SU-DHL-6 (cell line): ENCODE results near the gene CENPX.

Experiments used
- H2AFZ ChIP-seq: fragments of 200-600 bp; sonication (generic); 2 replicates; pipeline ENCODE4 v1.6.1; 2014; ENCODE audit warnings: low read depth, mild to moderate bottlenecking, moderate library complexity, mixed read lengths, antibody characterized with exemption, low read length; ENCODE audit not compliant: severe bottlenecking
- H3F3A ChIP-seq: fragments of 200-600 bp; shearing (Covaris generic); 2 replicates; pipeline ENCODE4 v1.6.0; 2016; ENCODE audit warnings: antibody characterized with exemption, mild to moderate bottlenecking; ENCODE audit not compliant: insufficient read depth
- H3K27ac ChIP-seq: fragments of 200-600 bp; sonication (generic); 2 replicates; pipeline ENCODE4 v1.5.1; 2016; ENCODE audit warnings: low read depth, mild to moderate bottlenecking, low read length, moderate library complexity, mixed read lengths
- H3K27me3 ChIP-seq: fragments of 200-600 bp; sonication (generic), shearing (Covaris generic); 2 replicates; pipeline ENCODE4 v1.6.0; 2014; ENCODE audit warnings: mild to moderate bottlenecking, low read length
- H3K36me3 ChIP-seq: fragments of 200-600 bp; sonication (generic); 2 replicates; pipeline ENCODE4 v1.6.1; 2014; ENCODE audit warnings: mild to moderate bottlenecking, low read length, mixed read lengths
- H3K4me2 ChIP-seq: fragments of 300-600, 200-600 bp; shearing (Covaris generic), sonication (generic); 2 replicates; pipeline ENCODE4 v1.6.0; 2014; ENCODE audit warnings: low read length, low read depth, mild to moderate bottlenecking; ENCODE audit not compliant: poor library complexity, severe bottlenecking
- H3K4me3 ChIP-seq: fragments of 200-600 bp; sonication (generic); 2 replicates; pipeline ENCODE4 v1.5.1; 2014; ENCODE audit warnings: antibody characterized with exemption, low read length, mild to moderate bottlenecking, mixed read lengths; ENCODE audit not compliant: insufficient read depth, poor library complexity, severe bottlenecking
- H3K79me2 ChIP-seq: fragments of 200-600 bp; sonication (generic); 2 replicates; pipeline ENCODE4 v1.6.1; 2014; ENCODE audit warnings: mild to moderate bottlenecking, low read length, moderate library complexity; ENCODE audit not compliant: insufficient read depth
- H3K9ac ChIP-seq: fragments of 200-600 bp; sonication (generic); 2 replicates; pipeline ENCODE4 v1.7.0; 2014; ENCODE audit warnings: mild to moderate bottlenecking, low read length
- H3K9me2 ChIP-seq: fragments of 200-600 bp; sonication (generic); replicated peaks from 2 replicates; pipeline ENCODE4 v1.6.1; 2014; ENCODE audit warnings: low read length; ENCODE audit not compliant: insufficient read depth
- H3K9me3 ChIP-seq: fragments of 200-600 bp; sonication (generic); 2 replicates; pipeline ENCODE4 v1.6.1; 2014; ENCODE audit warnings: low read length, mixed read lengths; ENCODE audit not compliant: insufficient read depth
- H4K20me1 ChIP-seq: fragments of 200-600 bp; sonication (generic); 2 replicates; pipeline ENCODE4 v1.6.1; 2014; ENCODE audit warnings: low read depth, mild to moderate bottlenecking, antibody characterized with exemption, low read length, moderate library complexity, mixed read lengths
- CTCF ChIP-seq: fragments of 200-600 bp; sonication (generic); IDR thresholded peaks from one replicate; pipeline ENCODE4 v1.5.1; 2017; ENCODE audit warnings: antibody characterized with exemption, mild to moderate bottlenecking, low read length, moderate library complexity; ENCODE audit not compliant: insufficient read depth, poor library complexity, severe bottlenecking
- EZH2phosphoT487 ChIP-seq: fragments of 200-600 bp; sonication (generic), shearing (Covaris generic); conservative IDR thresholded peaks from 2 replicates; pipeline ENCODE4 v1.6.1; 2018; ENCODE audit warnings: mild to moderate bottlenecking, antibody characterized with exemption, low read length, moderate library complexity, mixed read lengths

The CENPX gene

GRCh38 chr17:82034371-82035011, 11.8 kb upstream of the CENPX start:
- H3K36me3 ChIP-seq = no peaks in the 10 kb centered on the region
- no peak overlapping the region for H3K9ac ChIP-seq
- H3K4me2 ChIP-seq = no peak overlapping the region
- H3K9me2 ChIP-seq = no peaks in the 10 kb centered on the region
- no peak overlapping the region for H3K27ac ChIP-seq
- peaks cover 9% of the 10 kb centered on the region; the same call in 1 of the 2 replicates for H3F3A ChIP-seq
- H3K27me3 ChIP-seq = no peaks in the 10 kb centered on the region
- TF ChIP-seq EZH2phosphoT487 (no peak), CTCF (no peak)
- H3K9me3 ChIP-seq = no peaks in the 10 kb centered on the region
- H3K4me3 ChIP-seq = no peak overlapping the region
- no peak overlapping the region for H2AFZ ChIP-seq
- H3K79me2 ChIP-seq = peaks cover 11% of the 10 kb centered on the region
- H4K20me1 ChIP-seq = peaks cover 4% of the 10 kb centered on the region; the same call in 1 of the 2 replicates

GRCh38 chr17:82033359-82034085, 10.8 kb upstream of the CENPX start:
- H3K27ac ChIP-seq = no peak overlapping the region
- no peak overlapping the region for H3K4me2 ChIP-seq
- no peaks in the 10 kb centered on the region for H3K36me3 ChIP-seq
- H4K20me1 ChIP-seq = peaks cover 4% of the 10 kb centered on the region; the same call in 1 of the 2 replicates
- H3K79me2 ChIP-seq = peaks cover 11% of the 10 kb centered on the region
- TF ChIP-seq CTCF (no peak), EZH2phosphoT487 (no peak)
- H3K27me3 ChIP-seq = no peaks in the 10 kb centered on the region
- H3K4me3 ChIP-seq = no peak overlapping the region
- H3F3A ChIP-seq = peaks cover 9% of the 10 kb centered on the region; the same call in 1 of the 2 replicates
- no peaks in the 10 kb centered on the region for H3K9me2 ChIP-seq
- no peak overlapping the region for H2AFZ ChIP-seq
- H3K9ac ChIP-seq = no peak overlapping the region
- H3K9me3 ChIP-seq = no peaks in the 10 kb centered on the region

- Histone ChIP-seq H3K36me3 (no peaks in the 10 kb centered on the region), H3K4me3 (peak overlapping the region; percentile 31), H3K9ac (peak overlapping the region; percentile 35; the same call in 1 of the 2 replicates)
These were observed 9.4 kb upstream of the CENPX start for GRCh38 chr17:82031885-82032627.

More at GRCh38 chr17:82031885-82032627, 9.4 kb upstream of the CENPX start:
- peaks cover 9% of the 10 kb centered on the region; the same call in 1 of the 2 replicates for H3F3A ChIP-seq
- TF ChIP-seq CTCF (no peak), EZH2phosphoT487 (no peak)
- H3K27ac ChIP-seq = no peak overlapping the region
- no peaks in the 10 kb centered on the region for H3K27me3 ChIP-seq
- H3K9me3 ChIP-seq = no peaks in the 10 kb centered on the region
- peak overlapping the region; percentile 37 for H3K4me2 ChIP-seq
- H3K9me2 ChIP-seq = no peaks in the 10 kb centered on the region
- H3K79me2 ChIP-seq = peaks cover 10% of the 10 kb centered on the region
- H2AFZ ChIP-seq = no peak overlapping the region
- H4K20me1 ChIP-seq = peaks cover 4% of the 10 kb centered on the region; the same call in 1 of the 2 replicates
